HT1080 (cell line): Measurements from ENCODE around the gene ITSN1. TPM values are rescaled to one million over a fixed set of nuclear protein-coding genes. Genes with fewer than 3 reads are reported as not detected.
"Not testable (repeated sequence)": the region's sequence is repeated elsewhere in the genome, so short reads cannot be mapped to it uniquely, and the experiment has no call there.

Experiments used
- DNase-seq: peaks from one replicate; pipeline ENCODE4 v3.0.0-alpha.2; 2015; ENCODE audit warnings: low read depth
- total RNA-seq: library from RNA; depleted of rRNA; stranded (reverse); fragments of >200 nt; shearing (Covaris generic); gene quantifications from 2 replicates; pipeline ENCODE4 v1.2.3, GENCODE V29; 2014

ITSN1 gene
- total RNA-seq, 1 experiment from 2014 or later: 29.2 TPM

- DNase-seq: no peak
These were observed 8.7 kb downstream of the ITSN1 start for GRCh38 chr21:33650929-33651509.

- DNase-seq: no peak
These were observed 9.8 kb downstream of the ITSN1 start for GRCh38 chr21:33651965-33652680.

- no peak for DNase-seq
These were observed 12.1 kb downstream of the ITSN1 start for GRCh38 chr21:33654412-33654811.

GRCh38 chr21:33655588-33656221 is 13.4 kb downstream of the ITSN1 start:
- peak; percentile 97 for DNase-seq

GRCh38 chr21:33657124-33657820 is 15.0 kb downstream of the ITSN1 start:
- DNase-seq: no peak

- DNase-seq: no peak
These were observed 16.7 kb downstream of the ITSN1 start for GRCh38 chr21:33658919-33659567.

GRCh38 chr21:33659568-33659949 is 17.3 kb downstream of the ITSN1 start:
- DNase-seq: no peak

- DNase-seq: no peak
These were observed 18.1 kb downstream of the ITSN1 start for GRCh38 chr21:33660406-33660805.

- peak; percentile 14 for DNase-seq
These were observed 18.8 kb downstream of the ITSN1 start for GRCh38 chr21:33661146-33661545.

GRCh38 chr21:33662046-33662445 is 19.7 kb downstream of the ITSN1 start:
- no peak for DNase-seq

- DNase-seq: no peak
These were observed 20.9 kb downstream of the ITSN1 start for GRCh38 chr21:33663241-33663640.

- DNase-seq: no peak
These were observed 21.8 kb downstream of the ITSN1 start for GRCh38 chr21:33664135-33664534.

- no peak for DNase-seq
These were observed 23.9 kb downstream of the ITSN1 start for GRCh38 chr21:33666153-33666552.

- no peak for DNase-seq
These were observed 25.3 kb downstream of the ITSN1 start for GRCh38 chr21:33667636-33668035.

GRCh38 chr21:33668180-33668579 is 25.9 kb downstream of the ITSN1 start:
- peak; percentile 11 for DNase-seq

- no peak for DNase-seq
These were observed 26.3 kb downstream of the ITSN1 start for GRCh38 chr21:33668620-33669019.

- DNase-seq: peak; percentile 21
These were observed 28.0 kb downstream of the ITSN1 start for GRCh38 chr21:33670076-33670978.

- DNase-seq: no peak
These were observed 31.2 kb downstream of the ITSN1 start for GRCh38 chr21:33673473-33673872.

- no peak for DNase-seq
These were observed 31.9 kb downstream of the ITSN1 start for GRCh38 chr21:33674226-33674625.

GRCh38 chr21:33676666-33677065 is 34.4 kb downstream of the ITSN1 start:
- not testable (repeated sequence) for DNase-seq

GRCh38 chr21:33677450-33677849 is 35.1 kb downstream of the ITSN1 start:
- no peak for DNase-seq
